ENCODE measurements around the gene AOPEP.

GRCh38 chr9:94967482-94967881 lies 241.0 kb downstream of the AOPEP start:
- TF ChIP-seq CTCF (IDR thresholded peaks at IDR 0.05) = no peak
- no peak for TF ChIP-seq POLR2A (IDR thresholded peaks at IDR 0.05)
- TF ChIP-seq POLR2AphosphoS5 (IDR thresholded peaks at IDR 0.05) = no peak
- TF ChIP-seq EP300 (IDR thresholded peaks at IDR 0.05) = no peak

Measured in sigmoid colon (tissue), 4 donors.